Hematopoietic multipotent progenitor cell treated with erythropoietin and hydrocortisone succinate and interleukin-3 and kit ligand, for 17 days (in vitro differentiated cells): ENCODE measurements around the gene DGLUCY.
"Not testable (repeated sequence)": the region's sequence is repeated elsewhere in the genome, so short reads cannot be mapped to it uniquely, and the experiment has no call there.

ENCODE experiments used
- DNase-seq: peaks from one replicate; pipeline ENCODE4 v3.0.0-alpha.2; 2015; ENCODE audit warnings: low spot score

The DGLUCY gene

GRCh38 chr14:91171291-91171690, 57.4 kb downstream of the DGLUCY start:
- DNase-seq, result no peak

GRCh38 chr14:91173221-91173670, 59.4 kb downstream of the DGLUCY start:
- peak; percentile 76 for DNase-seq

- DNase-seq, result no peak
These were observed 60.0 kb downstream of the DGLUCY start for GRCh38 chr14:91173904-91174303.

GRCh38 chr14:91175291-91176201, 61.7 kb downstream of the DGLUCY start:
- no peak for DNase-seq

GRCh38 chr14:91177073-91178034, 63.5 kb downstream of the DGLUCY start:
- peak; percentile 67 for DNase-seq

- no peak for DNase-seq
These were observed 66.7 kb downstream of the DGLUCY start for GRCh38 chr14:91180611-91181010.

GRCh38 chr14:91182753-91183152, 68.9 kb downstream of the DGLUCY start:
- DNase-seq, result not testable (repeated sequence)

GRCh38 chr14:91184559-91184958, 70.7 kb downstream of the DGLUCY start:
- no peak for DNase-seq

- DNase-seq, result no peak
These were observed 71.8 kb downstream of the DGLUCY start for GRCh38 chr14:91185721-91186120.

GRCh38 chr14:91186515-91187066, 72.7 kb downstream of the DGLUCY start:
- DNase-seq, result no peak

- no peak for DNase-seq
These were observed 73.4 kb downstream of the DGLUCY start for GRCh38 chr14:91187271-91187670.

- DNase-seq, result no peak
These were observed 77.0 kb downstream of the DGLUCY start for GRCh38 chr14:91190853-91191252.

GRCh38 chr14:91193069-91193468, 79.2 kb downstream of the DGLUCY start:
- DNase-seq, result no peak

GRCh38 chr14:91195881-91196280, 82.0 kb downstream of the DGLUCY start:
- no peak for DNase-seq

GRCh38 chr14:91197631-91198030, 83.8 kb downstream of the DGLUCY start:
- DNase-seq, result no peak

- DNase-seq, result not testable (repeated sequence)
These were observed 86.9 kb downstream of the DGLUCY start for GRCh38 chr14:91200802-91201201.

- no peak for DNase-seq
These were observed 88.5 kb downstream of the DGLUCY start for GRCh38 chr14:91202234-91202974.

GRCh38 chr14:91204657-91205056, 90.8 kb downstream of the DGLUCY start:
- DNase-seq, result no peak

- no peak for DNase-seq
These were observed 91.6 kb downstream of the DGLUCY start for GRCh38 chr14:91205459-91205858.

- no peak for DNase-seq
These were observed 93.1 kb downstream of the DGLUCY start for GRCh38 chr14:91207008-91207407.

- DNase-seq, result no peak
These were observed 97.1 kb downstream of the DGLUCY start for GRCh38 chr14:91211017-91211416.

- DNase-seq, result no peak
These were observed 100.4 kb downstream of the DGLUCY start for GRCh38 chr14:91214306-91214705.
